Activated naive CD8-positive, alpha-beta T cell treated with anti-CD3 and anti-CD28 coated beads, Interleukin-2, amount 10 ng/mL, durations not matched to agents 7 days and 5 days (primary cell): ENCODE data around the gene COLGALT1. TPM values are rescaled to one million over a fixed set of nuclear protein-coding genes. Genes with fewer than 3 reads are reported as not detected.
A peak's percentile ranks its signal among the peaks of the same experiment; 100 is the strongest.
"Not testable (repeated sequence)": the region's sequence is repeated elsewhere in the genome, so short reads cannot be mapped to it uniquely, and the experiment has no call there.

Source experiments
- ATAC-seq: fragments of 150-1000 bp; cut with Tn5 transposase; one replicate; pipeline ENCODE4 v1.10.0; 2021; ENCODE audit warnings: low read depth, moderate library complexity
- POLR2A ChIA-PET: fragments of 350-600 bp; sonication (Branson Sonifier 250); formaldehyde crosslinking; loops from one replicate; lab custom pipeline; 2021; ENCODE audit warnings: antibody characterized with exemption; lab: Charles Lee
- DNase-seq: peaks from one replicate; pipeline ENCODE4 v3.0.0; 2021
- H3K27ac Mint-ChIP-seq: one replicate; pipeline ENCODE4 v1.8.0; 2022; ENCODE audit warnings: mild to moderate bottlenecking, mixed read lengths
- H3K27me3 Mint-ChIP-seq: one replicate; pipeline ENCODE4 v1.8.0; 2022; ENCODE audit warnings: mild to moderate bottlenecking, moderate library complexity, mixed read lengths
- H3K36me3 Mint-ChIP-seq: one replicate; pipeline ENCODE4 v1.8.0; 2021; ENCODE audit warnings: mild to moderate bottlenecking, mixed read lengths
- H3K4me1 Mint-ChIP-seq: one replicate; pipeline ENCODE4 v1.8.0; 2021; ENCODE audit warnings: mixed read lengths
- H3K4me3 Mint-ChIP-seq: one replicate; pipeline ENCODE4 v1.8.0; 2022; ENCODE audit warnings: mild to moderate bottlenecking, moderate library complexity, mixed read lengths
- H3K9me3 Mint-ChIP-seq: one replicate; pipeline ENCODE4 v1.8.0; 2021; ENCODE audit warnings: mixed read lengths
- total RNA-seq, 2 experiments: library from RNA; stranded (reverse); gene quantifications; one replicate each; pipeline ENCODE4 v1.2.3, GENCODE V29; 2021

The COLGALT1 gene
- total RNA-seq, 2 experiments from 2014 or later = 63.3 to 68.4 TPM

GRCh38 chr19:17554968-17555479 lies 425 bp upstream of the COLGALT1 start:
- Mint-ChIP-seq H3K27me3 (no peaks in the 10 kb centered on the region), H3K9me3 (no peaks in the 10 kb centered on the region), H3K27ac (peak overlapping the region; percentile 79), H3K36me3 (peaks cover 4% of the 10 kb centered on the region), H3K4me3 (peak overlapping the region; percentile 88), H3K4me1 (peaks cover 14% of the 10 kb centered on the region)
- no peak for ATAC-seq
- POLR2A ChIA-PET = interaction anchor here (0.6 to 0.7 kb wide), 2 partner anchors 16 to 33 kb away, joined by 4 to 5 read pairs; no protein-coding TSS in a partner anchor
- no peak for DNase-seq

- H3K36me3 Mint-ChIP-seq = peaks cover 8% of the 10 kb centered on the region
- peak overlapping the region; percentile 88 for H3K4me3 Mint-ChIP-seq
- H3K27me3 Mint-ChIP-seq = no peaks in the 10 kb centered on the region
- H3K9me3 Mint-ChIP-seq = no peaks in the 10 kb centered on the region
- ATAC-seq (peak; percentile 33), DNase-seq (no peak)
- POLR2A ChIA-PET = interaction anchor here (0.7 to 2.4 kb wide), 4 partner anchors 17 to 292 kb away, joined by 3 to 10 read pairs (median 4); partner anchors contain the start of genes JAK3 and PGLS
- peak overlapping the region; percentile 79 for H3K27ac Mint-ChIP-seq
- peaks cover 18% of the 10 kb centered on the region for H3K4me1 Mint-ChIP-seq
Measured at GRCh38 chr19:17555929-17556813, 722 bp downstream of the COLGALT1 start.

GRCh38 chr19:17556995-17557394 lies 1.5 kb downstream of the COLGALT1 start:
- POLR2A ChIA-PET = interaction anchor here (1.3 to 2.4 kb wide), 4 partner anchors 18 to 291 kb away, joined by 3 to 10 read pairs (median 4); partner anchors contain the start of genes JAK3 and PGLS
- peak overlapping the region; percentile 88 for H3K4me3 Mint-ChIP-seq
- no peak for ATAC-seq
- no peaks in the 10 kb centered on the region for H3K9me3 Mint-ChIP-seq
- H3K4me1 Mint-ChIP-seq = peaks cover 19% of the 10 kb centered on the region
- DNase-seq = no peak
- H3K27me3 Mint-ChIP-seq = no peaks in the 10 kb centered on the region
- peak overlapping the region; percentile 79 for H3K27ac Mint-ChIP-seq
- peaks cover 10% of the 10 kb centered on the region for H3K36me3 Mint-ChIP-seq

GRCh38 chr19:17557466-17557865 lies 2.0 kb downstream of the COLGALT1 start:
- no peaks in the 10 kb centered on the region for H3K27me3 Mint-ChIP-seq
- H3K4me1 Mint-ChIP-seq = peaks cover 20% of the 10 kb centered on the region
- no peak overlapping the region for H3K27ac Mint-ChIP-seq
- peak overlapping the region; percentile 88 for H3K4me3 Mint-ChIP-seq
- POLR2A ChIA-PET = interaction anchor here (1.3 to 2.4 kb wide), 4 partner anchors 18 to 290 kb away, joined by 3 to 10 read pairs (median 4); partner anchors contain the start of genes JAK3 and PGLS
- DNase-seq (no peak), ATAC-seq (no peak)
- H3K36me3 Mint-ChIP-seq = peaks cover 12% of the 10 kb centered on the region
- H3K9me3 Mint-ChIP-seq = no peaks in the 10 kb centered on the region

DNA sequence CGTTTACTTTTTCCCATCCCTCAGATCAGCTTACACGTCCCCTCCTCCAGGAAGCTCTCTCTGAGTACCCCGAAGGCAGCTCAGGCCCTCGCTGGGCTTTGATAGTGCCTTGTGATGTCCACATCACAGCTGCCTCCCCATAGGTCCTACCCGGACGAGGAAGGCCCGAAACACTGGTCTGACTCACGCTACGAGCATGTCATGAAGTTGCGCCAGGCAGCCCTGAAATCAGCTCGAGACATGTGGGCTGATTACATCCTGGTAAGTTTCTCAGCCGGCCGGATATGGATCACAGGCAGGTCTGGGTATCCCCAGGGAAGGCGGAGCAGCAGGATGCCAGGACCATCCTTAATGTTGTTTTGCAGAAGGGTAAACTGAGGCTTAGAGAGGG lies 4.8 kb downstream of the COLGALT1 start:
- DNase-seq = no peak
- no peaks in the 10 kb centered on the region for H3K27me3 Mint-ChIP-seq
- H3K27ac Mint-ChIP-seq = no peak overlapping the region
- POLR2A ChIA-PET = no interaction called here
- no peak for ATAC-seq
- peaks cover 18% of the 10 kb centered on the region for H3K36me3 Mint-ChIP-seq
- H3K4me1 Mint-ChIP-seq = peaks cover 18% of the 10 kb centered on the region
- no peak overlapping the region for H3K4me3 Mint-ChIP-seq
- no peaks in the 10 kb centered on the region for H3K9me3 Mint-ChIP-seq

- no peak for DNase-seq
- no peak overlapping the region for H3K27ac Mint-ChIP-seq
- H3K9me3 Mint-ChIP-seq = no peaks in the 10 kb centered on the region
- no peaks in the 10 kb centered on the region for H3K27me3 Mint-ChIP-seq
- peaks cover 10% of the 10 kb centered on the region for H3K4me1 Mint-ChIP-seq
- peaks cover 20% of the 10 kb centered on the region for H3K36me3 Mint-ChIP-seq
- POLR2A ChIA-PET = interaction anchor here (0.6 kb wide), 1 partner anchor 104 kb away, joined by 6 read pairs; no protein-coding TSS in a partner anchor
- no peak overlapping the region for H3K4me3 Mint-ChIP-seq
- no peak for ATAC-seq
Measured at GRCh38 chr19:17562097-17562496, 6.6 kb downstream of the COLGALT1 start.

DNA sequence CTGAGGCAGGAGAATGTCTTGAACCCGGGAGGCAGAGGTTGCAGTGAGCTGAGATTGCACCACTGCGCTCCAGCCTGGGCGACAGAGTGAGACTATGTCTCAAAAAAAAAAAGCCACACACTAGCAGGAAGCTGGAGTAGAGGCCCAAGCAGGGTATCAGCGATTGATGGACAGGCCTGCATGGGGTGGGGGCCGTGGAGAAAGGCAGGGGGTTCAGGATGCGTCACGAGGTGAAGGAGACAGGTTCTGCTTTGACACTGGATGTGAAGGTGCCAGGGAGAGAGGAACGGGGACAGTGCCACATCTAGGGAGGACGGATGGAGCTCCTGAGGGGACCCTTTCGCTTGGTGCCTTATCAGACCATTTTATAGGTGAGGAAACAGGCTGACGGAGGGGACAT lies 7.1 kb downstream of the COLGALT1 start:
- ATAC-seq (no peak), DNase-seq (no peak)
- Mint-ChIP-seq H3K27me3 (no peaks in the 10 kb centered on the region), H3K4me3 (no peak overlapping the region), H3K36me3 (peaks cover 20% of the 10 kb centered on the region), H3K27ac (peak overlapping the region; percentile 54), H3K9me3 (no peaks in the 10 kb centered on the region), H3K4me1 (peaks cover 10% of the 10 kb centered on the region)
- POLR2A ChIA-PET = interaction anchor here (0.8 kb wide), 1 partner anchor 62 kb away, joined by 3 read pairs; no protein-coding TSS in a partner anchor

- H3K4me1 Mint-ChIP-seq = peaks cover 9% of the 10 kb centered on the region
Measured at GRCh38 chr19:17564781-17565180, 9.3 kb downstream of the COLGALT1 start.

DNA sequence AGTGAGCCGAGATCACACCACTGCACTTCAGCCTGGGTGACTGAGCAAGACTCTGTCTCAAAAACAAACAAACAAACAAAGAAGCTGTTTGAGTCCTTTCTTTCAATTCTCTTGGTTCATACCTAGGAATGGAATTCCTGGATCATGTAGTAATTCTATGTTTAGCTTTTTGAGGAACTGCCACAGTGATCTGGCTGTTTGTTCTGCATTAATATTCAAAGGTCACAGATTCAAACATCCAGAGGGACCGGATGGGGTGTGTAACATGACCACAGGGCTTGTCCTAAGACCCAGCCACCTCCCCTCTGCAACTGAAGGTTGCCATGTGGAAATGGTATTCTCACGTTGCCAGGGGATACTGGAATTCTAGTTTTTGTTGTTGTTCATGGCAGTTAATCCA lies 10.2 kb downstream of the COLGALT1 start:
- Mint-ChIP-seq H3K36me3 (peaks cover 19% of the 10 kb centered on the region), H3K9me3 (no peaks in the 10 kb centered on the region), H3K27me3 (no peaks in the 10 kb centered on the region), H3K27ac (no peak overlapping the region), H3K4me1 (peaks cover 3% of the 10 kb centered on the region), H3K4me3 (no peak overlapping the region)
- ATAC-seq = no peak
- POLR2A ChIA-PET = no interaction called here
- no peak for DNase-seq

More at GRCh38 chr19:17564781-17565180, 9.3 kb downstream of the COLGALT1 start:
- H3K27ac Mint-ChIP-seq = no peak overlapping the region
- H3K9me3 Mint-ChIP-seq = no peaks in the 10 kb centered on the region
- POLR2A ChIA-PET = no interaction called here
- DNase-seq = no peak
- no peak overlapping the region for H3K4me3 Mint-ChIP-seq
- H3K27me3 Mint-ChIP-seq = no peaks in the 10 kb centered on the region
- H3K36me3 Mint-ChIP-seq = peaks cover 22% of the 10 kb centered on the region
- no peak for ATAC-seq

- Mint-ChIP-seq H3K4me1 (no peaks in the 10 kb centered on the region), H3K27ac (no peak overlapping the region), H3K27me3 (no peaks in the 10 kb centered on the region), H3K9me3 (no peaks in the 10 kb centered on the region), H3K4me3 (no peak overlapping the region), H3K36me3 (peaks cover 22% of the 10 kb centered on the region)
- ATAC-seq (no peak), DNase-seq (no peak)
- POLR2A ChIA-PET = interaction anchor here (0.7 kb wide), 1 partner anchor 29 kb away, joined by 3 read pairs; no protein-coding TSS in a partner anchor
Measured at GRCh38 chr19:17567940-17568339, 12.5 kb downstream of the COLGALT1 start.

DNA sequence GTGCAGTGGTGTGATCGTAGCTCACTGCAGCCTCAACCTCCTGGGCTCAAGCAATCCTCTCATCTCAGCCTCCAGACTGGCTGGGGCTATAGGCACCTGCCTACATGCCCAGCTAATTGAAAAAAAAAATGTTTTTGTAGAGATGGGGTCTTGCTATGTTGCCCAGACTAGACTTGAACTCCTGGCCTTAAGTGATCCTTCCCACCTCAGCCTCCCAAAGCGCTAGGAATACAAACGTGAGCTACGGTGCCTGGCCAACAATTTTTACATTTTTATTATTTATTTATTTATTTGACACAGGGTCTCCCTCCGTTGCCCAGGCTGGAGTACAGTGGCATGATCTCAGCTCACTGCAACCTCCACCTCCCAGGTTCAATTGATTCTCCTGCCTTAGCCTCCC lies 14.8 kb downstream of the COLGALT1 start:
- H3K27me3 Mint-ChIP-seq, H3K9me3 Mint-ChIP-seq, POLR2A ChIA-PET, H3K4me1 Mint-ChIP-seq, DNase-seq, H3K4me3 Mint-ChIP-seq, H3K27ac Mint-ChIP-seq, ATAC-seq: not testable (repeated sequence)
- peaks cover 18% of the 10 kb centered on the region for H3K36me3 Mint-ChIP-seq

DNA sequence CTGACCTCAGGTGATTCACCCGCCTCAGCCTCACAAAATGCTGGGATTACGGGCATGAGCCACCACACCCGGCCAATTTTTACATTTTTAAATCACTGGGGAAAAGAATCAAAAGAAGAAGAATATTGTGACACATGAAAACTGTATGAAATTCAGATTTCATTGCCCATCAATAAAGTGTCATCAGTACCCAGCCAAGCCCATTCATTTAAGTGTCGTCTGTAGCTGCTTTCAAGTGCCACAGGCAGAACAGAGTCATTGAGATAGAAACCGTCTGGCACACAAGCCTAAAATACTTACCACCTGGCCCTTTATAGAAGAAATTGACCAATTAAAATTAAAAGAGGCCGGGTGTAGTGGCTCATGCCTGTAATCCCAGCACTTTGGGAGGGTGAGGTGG lies 15.3 kb downstream of the COLGALT1 start:
- peaks cover 3% of the 10 kb centered on the region for H3K4me1 Mint-ChIP-seq

DNA sequence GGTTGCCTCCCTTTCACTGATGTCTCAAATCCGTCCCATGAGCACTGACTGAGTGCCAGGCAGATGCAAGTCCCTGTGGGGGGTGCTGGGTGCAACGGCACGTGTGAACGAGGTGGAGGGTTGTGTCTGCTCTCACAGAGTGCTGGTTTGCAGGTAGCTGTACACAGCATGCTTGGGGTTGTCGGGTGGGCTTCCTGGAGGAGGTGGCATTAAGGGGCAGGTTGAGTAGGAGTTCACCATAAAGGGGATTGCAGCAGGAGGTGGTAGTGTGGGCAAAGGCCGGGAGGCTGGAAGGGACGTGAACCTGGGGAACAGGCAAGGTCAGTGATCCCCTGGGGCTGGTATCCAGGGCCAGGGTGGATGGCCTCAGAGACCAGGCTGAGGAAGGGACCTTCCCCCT lies 17.2 kb downstream of the COLGALT1 start:
- peaks cover 25% of the 10 kb centered on the region for H3K36me3 Mint-ChIP-seq
- H3K27me3 Mint-ChIP-seq = no peaks in the 10 kb centered on the region
- H3K4me3 Mint-ChIP-seq = no peak overlapping the region
- no peaks in the 10 kb centered on the region for H3K9me3 Mint-ChIP-seq
- ATAC-seq = no peak
- POLR2A ChIA-PET = no interaction called here
- H3K4me1 Mint-ChIP-seq = peaks cover 3% of the 10 kb centered on the region
- DNase-seq = no peak
- H3K27ac Mint-ChIP-seq = no peak overlapping the region

More for the DNA sequence above, 15.3 kb downstream of the COLGALT1 start:
- POLR2A ChIA-PET = no interaction called here
- Mint-ChIP-seq H3K9me3 (no peaks in the 10 kb centered on the region), H3K4me3 (no peak overlapping the region), H3K27ac (no peak overlapping the region), H3K27me3 (no peaks in the 10 kb centered on the region), H3K36me3 (peaks cover 18% of the 10 kb centered on the region)
- ATAC-seq (no peak), DNase-seq (no peak)
